SK-N-SH (cell line): ENCODE results near the gene BEST3. TPM values are rescaled to one million over a fixed set of nuclear protein-coding genes. Genes with fewer than 3 reads are reported as not detected.
A peak's percentile ranks its signal among the peaks of the same experiment; 100 is the strongest.

Source experiments
- CTCF ChIA-PET: fragments of 300-600, 350-600 bp; formaldehyde crosslinking; extraction: SDS; loops from one replicate; lab custom pipeline; 2021; lab: Yijun Ruan, JAX
- POLR2A ChIA-PET: fragments of 350-600 bp; sonication (Branson Sonifier 250); formaldehyde crosslinking; extraction: SDS; loops from one replicate; lab custom pipeline; 2020; ENCODE audit warnings: antibody characterized with exemption, inconsistent platforms; lab: Yijun Ruan, JAX
- DNase-seq: peaks from one replicate; pipeline ENCODE4 v3.0.0; 2012
- H2AFZ ChIP-seq: fragments of 200-600 bp; sonication (generic); 2 replicates; pipeline ENCODE4 v1.8.1; 2016; ENCODE audit warnings: antibody characterized with exemption, mild to moderate bottlenecking, low read depth
- H3F3A ChIP-seq: fragments of 200-600 bp; sonication (generic); replicated peaks from 2 replicates; pipeline ENCODE3; 2016; ENCODE audit warnings: antibody characterized with exemption, mild to moderate bottlenecking; ENCODE audit not compliant: insufficient read depth
- H3K27ac ChIP-seq, 2 experiments: fragments of 200-500 bp in 1 of 2; fragments of 200-600 bp in 1 of 2; sonication (Bioruptor generic) in 1 of 2; sonication (generic), shearing (Covaris generic) in 1 of 2; 2 replicates each; pipeline versions ENCODE4 v1.5.1 to v1.6.1; 2014 to 2016; ENCODE audit warnings: low read depth in 2 of 2, inconsistent platforms in 1 of 2, low read length in 1 of 2, mild to moderate bottlenecking in 1 of 2, mixed read lengths in 1 of 2
- H3K27me3 ChIP-seq: fragments of 200-600 bp; sonication (generic), shearing (Covaris generic); 2 replicates; pipeline ENCODE4 v1.6.1; 2016; ENCODE audit warnings: mixed run types; ENCODE audit not compliant: insufficient read depth
- H3K36me3 ChIP-seq, 2 experiments: fragments of 200-500 bp in 1 of 2; fragments of 200-600 bp in 1 of 2; sonication (Bioruptor generic) in 1 of 2; sonication (generic) in 1 of 2; replicated peaks in 1 of 2; 2 replicates each; pipeline versions ENCODE3 to v1.5.1; 2014 to 2016; ENCODE audit warnings: low read length in 1 of 2, mild to moderate bottlenecking in 1 of 2; ENCODE audit not compliant: insufficient read depth in 2 of 2, control insufficient read depth in 1 of 2
- H3K4me1 ChIP-seq, 2 experiments: fragments of 200-500 bp in 1 of 2; fragments of 200-600 bp in 1 of 2; sonication (Bioruptor generic) in 1 of 2; sonication (generic), shearing (Covaris generic) in 1 of 2; 2 replicates each; pipeline versions ENCODE4 v1.5.1 to v1.6.1; 2014 to 2016; ENCODE audit warnings: low read depth in 1 of 2, low read length in 1 of 2, mixed run types in 1 of 2; ENCODE audit not compliant: insufficient read depth in 2 of 2, control insufficient read depth in 1 of 2
- H3K4me2 ChIP-seq: fragments of 200-600 bp; sonication (generic), shearing (Covaris generic); 2 replicates; pipeline ENCODE4 v1.6.1; 2017; ENCODE audit warnings: mixed run types
- H3K4me3 ChIP-seq, 2 experiments: fragments of 200-500 bp in 1 of 2; fragments of 200-600 bp in 1 of 2; sonication (Bioruptor generic) in 1 of 2; sonication (generic), shearing (Covaris generic) in 1 of 2; 2 replicates each; pipeline versions ENCODE4 v1.5.1 to v1.8.1; 2014 to 2016; ENCODE audit warnings: low read depth in 2 of 2, inconsistent platforms in 1 of 2, low read length in 1 of 2, mild to moderate bottlenecking in 1 of 2, mixed read lengths in 1 of 2, moderate library complexity in 1 of 2
- H3K79me2 ChIP-seq: fragments of 200-600 bp; sonication (generic); 2 replicates; pipeline ENCODE4 v1.8.1; 2017; ENCODE audit warnings: mild to moderate bottlenecking; ENCODE audit not compliant: insufficient read depth
- H3K9ac ChIP-seq: fragments of 200-600 bp; sonication (generic); 2 replicates; pipeline ENCODE4 v1.6.1; 2017; ENCODE audit warnings: mixed run types
- H3K9me2 ChIP-seq: fragments of 200-600 bp; sonication (generic); 2 replicates; pipeline ENCODE4 v1.6.1; 2017; ENCODE audit warnings: mixed run types
- H3K9me3 ChIP-seq: fragments of 200-600 bp; sonication (generic); 2 replicates; pipeline ENCODE4 v1.6.1; 2017; ENCODE audit warnings: mixed run types, mild to moderate bottlenecking, moderate library complexity
- H4K20me1 ChIP-seq: fragments of 200-600 bp; sonication (generic); 2 replicates; pipeline ENCODE4 v1.6.1; 2017; ENCODE audit warnings: mild to moderate bottlenecking, mixed run types; ENCODE audit not compliant: insufficient read depth
- FOSL2 ChIP-seq: IDR thresholded peaks from 2 replicates; pipeline ENCODE4 v1.4.0; 2012; ENCODE audit warnings: low read depth, mild to moderate bottlenecking, moderate library complexity, borderline replicate concordance
- FOXM1 ChIP-seq: IDR thresholded peaks from 2 replicates; pipeline ENCODE4 v1.4.0; 2012; ENCODE audit warnings: low read depth, mild to moderate bottlenecking
- GATA2 ChIP-seq: sonication (generic); formaldehyde crosslinking; IDR thresholded peaks from 2 replicates; pipeline ENCODE4 v1.5.0; 2020; ENCODE audit warnings: mild to moderate bottlenecking, missing genetic modification reagents
- JUND ChIP-seq: IDR thresholded peaks from 2 replicates; pipeline ENCODE4 v1.4.0; 2012
- MXI1 ChIP-seq: IDR thresholded peaks from 2 replicates; pipeline ENCODE4 v1.6.1; 2012; ENCODE audit warnings: mild to moderate bottlenecking, low read depth, low read length, improper control_type of control experiment
- NFIC ChIP-seq: IDR thresholded peaks from 2 replicates; pipeline ENCODE4 v1.4.0; 2012; ENCODE audit warnings: borderline replicate concordance
- NRF1 ChIP-seq: IDR thresholded peaks from 2 replicates; pipeline ENCODE4 v1.6.1; 2012; ENCODE audit warnings: low read depth, mild to moderate bottlenecking, low read length
- POLR2AphosphoS5 ChIP-seq: IDR thresholded peaks from 2 replicates; pipeline ENCODE4 v1.6.1; 2012; ENCODE audit warnings: low read depth, low read length
- RAD21 ChIP-seq: IDR thresholded peaks from 2 replicates; pipeline ENCODE4 v1.6.1; 2012; ENCODE audit warnings: mild to moderate bottlenecking, low read length
- RXRA ChIP-seq: IDR thresholded peaks from 2 replicates; pipeline ENCODE4 v1.4.0; 2012; ENCODE audit warnings: low read depth, mild to moderate bottlenecking, borderline replicate concordance
- SMC3 ChIP-seq: IDR thresholded peaks from 2 replicates; pipeline ENCODE4 v1.6.1; 2012; ENCODE audit warnings: low read depth, low read length, improper control_type of control experiment
- TAF1 ChIP-seq: IDR thresholded peaks from 2 replicates; pipeline ENCODE4 v1.6.1; 2012; ENCODE audit warnings: low read depth, mild to moderate bottlenecking, low read length, moderate library complexity, borderline replicate concordance
- WGBS: methylation state at CpG from one replicate; pipeline ENCODE4 v1.1.6; 2017; ENCODE audit warnings: low lambda C conversion rate; 5-methylcytosine and 5-hydroxymethylcytosine counted together
- polyA plus RNA-seq, 3 experiments: library from polyadenylated mRNA; depleted of rRNA; stranded (reverse); fragments of >200 nt; gene quantifications; 2 replicates each; pipeline ENCODE4 v1.2.3, GENCODE V29; 2012
- TF ChIP-seq, protein P1 (sequence below): fragments of 200-600 bp; sonication (generic); IDR thresholded peaks from 2 replicates; pipeline ENCODE4 v1.6.1; 2017; ENCODE audit warnings: antibody characterized with exemption, mild to moderate bottlenecking, moderate library complexity
- TF ChIP-seq, protein P2 (sequence below): fragments of 150-350 bp; IDR thresholded peaks from 2 replicates; pipeline ENCODE4 v1.6.1; 2017; ENCODE audit warnings: antibody characterized with exemption, low read length, low read depth, borderline replicate concordance
- TF ChIP-seq, protein P3 (sequence below): fragments of 150-350 bp; IDR thresholded peaks from 2 replicates; pipeline ENCODE4 v1.6.1; 2016; ENCODE audit warnings: mild to moderate bottlenecking, low read depth, low read length
- TF ChIP-seq, protein P4 (sequence below): IDR thresholded peaks from 2 replicates; pipeline ENCODE4 v1.4.0; 2012; ENCODE audit warnings: low read depth, borderline replicate concordance

BEST3 gene
- polyA plus RNA-seq, 1 of the 3 experiments (the other 2 are of a cell fraction): 0.48 TPM

DNA sequence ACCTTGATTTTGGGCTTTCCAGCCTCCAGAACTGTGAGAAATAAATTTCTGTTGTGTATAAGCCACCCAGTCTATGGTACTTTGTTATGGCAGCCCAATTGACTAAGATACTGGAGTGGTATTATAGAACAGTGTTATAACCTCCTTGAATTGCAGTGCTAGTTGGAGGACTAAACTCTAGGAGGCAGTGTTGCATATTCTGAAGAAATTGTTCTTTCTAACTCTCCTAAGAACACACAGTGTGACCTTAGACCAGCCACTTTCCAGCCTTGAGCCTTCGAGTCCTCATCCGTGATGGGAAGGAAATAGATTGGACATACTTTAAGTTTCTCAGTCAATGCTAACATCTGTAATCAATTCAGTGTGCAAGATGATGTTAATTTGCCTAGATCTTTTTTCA, 66.0 kb downstream of the BEST3 start:
- TF ChIP-seq, protein P1, sequence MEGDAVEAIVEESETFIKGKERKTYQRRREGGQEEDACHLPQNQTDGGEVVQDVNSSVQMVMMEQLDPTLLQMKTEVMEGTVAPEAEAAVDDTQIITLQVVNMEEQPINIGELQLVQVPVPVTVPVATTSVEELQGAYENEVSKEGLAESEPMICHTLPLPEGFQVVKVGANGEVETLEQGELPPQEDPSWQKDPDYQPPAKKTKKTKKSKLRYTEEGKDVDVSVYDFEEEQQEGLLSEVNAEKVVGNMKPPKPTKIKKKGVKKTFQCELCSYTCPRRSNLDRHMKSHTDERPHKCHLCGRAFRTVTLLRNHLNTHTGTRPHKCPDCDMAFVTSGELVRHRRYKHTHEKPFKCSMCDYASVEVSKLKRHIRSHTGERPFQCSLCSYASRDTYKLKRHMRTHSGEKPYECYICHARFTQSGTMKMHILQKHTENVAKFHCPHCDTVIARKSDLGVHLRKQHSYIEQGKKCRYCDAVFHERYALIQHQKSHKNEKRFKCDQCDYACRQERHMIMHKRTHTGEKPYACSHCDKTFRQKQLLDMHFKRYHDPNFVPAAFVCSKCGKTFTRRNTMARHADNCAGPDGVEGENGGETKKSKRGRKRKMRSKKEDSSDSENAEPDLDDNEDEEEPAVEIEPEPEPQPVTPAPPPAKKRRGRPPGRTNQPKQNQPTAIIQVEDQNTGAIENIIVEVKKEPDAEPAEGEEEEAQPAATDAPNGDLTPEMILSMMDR: peak; percentile 36; the same call in 1 of the 2 replicates
- no peak for TF ChIP-seq NFIC
- Histone ChIP-seq H4K20me1 (no peaks in the 10 kb centered on the region), H3K36me3 (no peaks in the 10 kb centered on the region), H2AFZ (no peak overlapping the region), H3K4me3 (no peak overlapping the region), H3K27me3 (no peaks in the 10 kb centered on the region), H3K4me2 (no peak overlapping the region), H3K9me2 (no peaks in the 10 kb centered on the region), H3K9me3 (no peaks in the 10 kb centered on the region), H3F3A (no peaks in the 10 kb centered on the region), H3K4me1 (no peaks in the 10 kb centered on the region), H3K27ac (no peak overlapping the region), H3K79me2 (no peaks in the 10 kb centered on the region), H3K9ac (no peak overlapping the region)
- ChIA-PET CTCF (no interaction called here), POLR2A (no interaction called here)
- 90% methylated on average over 2 of the region's 2 CpGs for WGBS
- DNase-seq: no peak

DNA sequence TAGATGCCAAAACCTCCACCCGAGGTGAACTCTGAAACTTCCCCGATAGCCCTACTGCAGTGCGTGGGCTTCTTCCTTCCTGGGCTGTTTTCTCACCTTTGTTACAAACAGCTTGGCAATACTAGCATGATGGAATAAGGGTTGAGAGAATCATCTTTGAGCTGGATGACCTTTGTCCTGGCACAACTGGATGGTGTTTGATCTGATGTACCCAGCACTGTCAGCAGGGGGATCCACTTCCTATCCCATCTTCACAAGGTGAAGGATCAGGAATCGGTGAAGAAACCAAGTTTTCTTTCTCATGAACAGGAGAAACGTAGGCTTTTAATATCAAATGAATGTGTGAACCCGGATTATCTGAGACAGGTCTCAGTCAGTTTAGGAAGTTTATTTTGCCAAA, 68.9 kb downstream of the BEST3 start:
- Histone ChIP-seq H3K27me3 (no peaks in the 10 kb centered on the region), H3K79me2 (no peaks in the 10 kb centered on the region), H3K27ac (no peak overlapping the region), H3K4me2 (no peak overlapping the region), H3K4me1 (no peaks in the 10 kb centered on the region), H3K9ac (no peak overlapping the region), H3F3A (no peaks in the 10 kb centered on the region), H3K9me3 (no peaks in the 10 kb centered on the region), H2AFZ (no peak overlapping the region), H3K4me3 (no peak overlapping the region), H3K36me3 (no peaks in the 10 kb centered on the region), H4K20me1 (no peaks in the 10 kb centered on the region), H3K9me2 (no peaks in the 10 kb centered on the region)
- TF ChIP-seq NRF1: no peak
- TF ChIP-seq, protein P2, sequence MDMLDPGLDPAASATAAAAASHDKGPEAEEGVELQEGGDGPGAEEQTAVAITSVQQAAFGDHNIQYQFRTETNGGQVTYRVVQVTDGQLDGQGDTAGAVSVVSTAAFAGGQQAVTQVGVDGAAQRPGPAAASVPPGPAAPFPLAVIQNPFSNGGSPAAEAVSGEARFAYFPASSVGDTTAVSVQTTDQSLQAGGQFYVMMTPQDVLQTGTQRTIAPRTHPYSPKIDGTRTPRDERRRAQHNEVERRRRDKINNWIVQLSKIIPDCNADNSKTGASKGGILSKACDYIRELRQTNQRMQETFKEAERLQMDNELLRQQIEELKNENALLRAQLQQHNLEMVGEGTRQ: no peak
- TF ChIP-seq JUND: no peak
- no peak for TF ChIP-seq FOXM1
- no peak for TF ChIP-seq TAF1
- TF ChIP-seq, protein P1: peak; percentile 36; the same call in 1 of the 2 replicates
- TF ChIP-seq GATA2 (CRISPR knock-in tag): no peak
- peak; percentile 19; the same call in 1 of the 2 replicates for TF ChIP-seq RAD21
- TF ChIP-seq FOSL2: no peak
- TF ChIP-seq, protein P3, sequence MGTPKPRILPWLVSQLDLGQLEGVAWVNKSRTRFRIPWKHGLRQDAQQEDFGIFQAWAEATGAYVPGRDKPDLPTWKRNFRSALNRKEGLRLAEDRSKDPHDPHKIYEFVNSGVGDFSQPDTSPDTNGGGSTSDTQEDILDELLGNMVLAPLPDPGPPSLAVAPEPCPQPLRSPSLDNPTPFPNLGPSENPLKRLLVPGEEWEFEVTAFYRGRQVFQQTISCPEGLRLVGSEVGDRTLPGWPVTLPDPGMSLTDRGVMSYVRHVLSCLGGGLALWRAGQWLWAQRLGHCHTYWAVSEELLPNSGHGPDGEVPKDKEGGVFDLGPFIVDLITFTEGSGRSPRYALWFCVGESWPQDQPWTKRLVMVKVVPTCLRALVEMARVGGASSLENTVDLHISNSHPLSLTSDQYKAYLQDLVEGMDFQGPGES: no peak
- TF ChIP-seq RXRA: no peak
- TF ChIP-seq SMC3: no peak
- no peak for TF ChIP-seq MXI1
- TF ChIP-seq, protein P4, sequence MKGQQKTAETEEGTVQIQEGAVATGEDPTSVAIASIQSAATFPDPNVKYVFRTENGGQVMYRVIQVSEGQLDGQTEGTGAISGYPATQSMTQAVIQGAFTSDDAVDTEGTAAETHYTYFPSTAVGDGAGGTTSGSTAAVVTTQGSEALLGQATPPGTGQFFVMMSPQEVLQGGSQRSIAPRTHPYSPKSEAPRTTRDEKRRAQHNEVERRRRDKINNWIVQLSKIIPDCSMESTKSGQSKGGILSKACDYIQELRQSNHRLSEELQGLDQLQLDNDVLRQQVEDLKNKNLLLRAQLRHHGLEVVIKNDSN: no peak
- no peak for TF ChIP-seq POLR2AphosphoS5
- ChIA-PET CTCF (interaction anchor here (1.5 to 2.6 kb wide), 2 partner anchors 10 to 48 kb away, joined by 3 to 22 read pairs; no protein-coding TSS in a partner anchor), POLR2A (no interaction called here)
- DNase-seq: no peak
- 68% methylated on average over 6 of the region's 6 CpGs for WGBS
